Muscle of back (tissue), 13 donors: ENCODE measurements around the gene ZMYND15. TPM values are rescaled to one million over a fixed set of nuclear protein-coding genes. Genes with fewer than 3 reads are reported as not detected.
A peak's percentile ranks its signal among the peaks of the same experiment; 100 is the strongest.
"Not testable (repeated sequence)": the region's sequence is repeated elsewhere in the genome, so short reads cannot be mapped to it uniquely, and the experiment has no call there.

Experiments used
- DNase-seq, 3 donors: peaks; one replicate each; pipeline versions ENCODE4 v3.0.0 to v3.0.0-alpha.2; 2013
- long read RNA-seq, 9 donors: transcript quantifications; one replicate each; lab custom pipeline, GENCODE V29; 2026
- polyA plus RNA-seq, 10 donors: library from polyadenylated mRNA; unstranded; fragments of 120-200 nt; gene quantifications; one replicate each; pipeline ENCODE4 v1.2.1, GENCODE V29; 2013; ENCODE audit not compliant: insufficient read length in 10 of 10

Gene ZMYND15
- polyA plus RNA-seq: under 1 TPM; 0.19 to 0.52 (median 0.30) TPM
- long read RNA-seq, donor 1: 0 reads
- long read RNA-seq, donor 2: 0 reads
- long read RNA-seq, donor 3: 0 reads
- long read RNA-seq, donor 4: 0 reads
- long read RNA-seq, donor 5: 0 reads
- long read RNA-seq, donor 6: 0 reads
- long read RNA-seq, donor 7: 0 reads
- long read RNA-seq, donor 8: 0 reads
- long read RNA-seq, donor 9: 0 reads

DNA sequence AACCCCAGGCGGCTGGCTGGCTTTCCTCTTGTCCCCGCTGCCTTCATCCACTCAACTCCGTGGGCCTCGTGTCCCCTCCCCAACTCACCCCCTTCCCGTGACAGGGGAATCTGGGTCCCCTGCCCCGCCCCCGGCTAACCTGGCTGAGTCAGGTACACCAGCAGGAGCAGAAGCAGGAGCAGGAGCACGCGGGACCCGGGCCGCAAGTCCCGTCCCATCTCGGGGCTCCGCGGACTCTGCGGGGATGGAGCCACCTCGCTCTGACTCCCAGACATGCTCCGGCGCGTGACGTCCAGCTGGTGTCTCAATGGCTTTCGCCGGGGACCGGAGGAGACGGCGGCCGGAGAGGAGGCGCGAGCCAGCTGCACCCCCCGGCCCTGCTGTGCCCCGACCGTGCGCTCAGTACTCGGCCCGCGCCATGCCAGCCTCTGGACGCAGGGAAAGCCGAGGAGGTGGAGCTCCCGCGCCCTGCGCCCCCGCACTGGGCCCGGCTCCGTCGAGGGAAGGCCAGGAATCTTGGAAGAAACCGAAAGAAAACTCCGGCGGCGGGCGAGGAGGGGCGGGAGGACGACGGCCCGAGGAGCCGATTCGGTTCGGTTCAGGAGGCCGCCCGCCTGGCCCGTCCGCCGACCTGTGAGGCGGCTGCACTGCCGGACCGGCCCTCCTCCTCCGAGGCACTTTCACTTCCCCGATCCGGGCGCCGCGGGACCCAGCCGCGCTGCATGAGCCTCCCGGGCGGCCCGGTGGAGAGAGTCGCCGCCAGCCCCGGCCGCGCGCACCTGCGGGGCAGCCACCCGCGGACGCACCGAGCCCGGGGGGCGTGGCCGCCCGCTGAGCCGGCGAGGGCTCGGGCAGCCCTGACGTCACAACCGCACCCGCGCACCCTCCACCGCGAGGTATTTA is at the start of gene ZMYND15, which contains the start of gene CXCL16:
ZMYND15 (plus strand) TSS at position 712 of the 903 bp plus-strand sequence. CDS start 716 bp downstream, outside the sequence.
CXCL16 (minus strand) TSS at position 807 of the 903 bp plus-strand sequence; CDS start at position 218, 589 bp downstream.
- peak in 1 of 3 donors; percentile 81 for DNase-seq

- not testable (repeated sequence) for DNase-seq
Measured at GRCh38 chr17:4689872-4690271, 49.8 kb upstream of the ZMYND15 start.

- DNase-seq: no peak
Measured at GRCh38 chr17:4690745-4691144, 48.9 kb upstream of the ZMYND15 start.

- no peak for DNase-seq
Measured at GRCh38 chr17:4691686-4692085, 47.9 kb upstream of the ZMYND15 start.

- no peak for DNase-seq
Measured at GRCh38 chr17:4693416-4693815, 46.2 kb upstream of the ZMYND15 start.

- DNase-seq: no peak
Measured at GRCh38 chr17:4696437-4696805, 43.2 kb upstream of the ZMYND15 start.

DNA sequence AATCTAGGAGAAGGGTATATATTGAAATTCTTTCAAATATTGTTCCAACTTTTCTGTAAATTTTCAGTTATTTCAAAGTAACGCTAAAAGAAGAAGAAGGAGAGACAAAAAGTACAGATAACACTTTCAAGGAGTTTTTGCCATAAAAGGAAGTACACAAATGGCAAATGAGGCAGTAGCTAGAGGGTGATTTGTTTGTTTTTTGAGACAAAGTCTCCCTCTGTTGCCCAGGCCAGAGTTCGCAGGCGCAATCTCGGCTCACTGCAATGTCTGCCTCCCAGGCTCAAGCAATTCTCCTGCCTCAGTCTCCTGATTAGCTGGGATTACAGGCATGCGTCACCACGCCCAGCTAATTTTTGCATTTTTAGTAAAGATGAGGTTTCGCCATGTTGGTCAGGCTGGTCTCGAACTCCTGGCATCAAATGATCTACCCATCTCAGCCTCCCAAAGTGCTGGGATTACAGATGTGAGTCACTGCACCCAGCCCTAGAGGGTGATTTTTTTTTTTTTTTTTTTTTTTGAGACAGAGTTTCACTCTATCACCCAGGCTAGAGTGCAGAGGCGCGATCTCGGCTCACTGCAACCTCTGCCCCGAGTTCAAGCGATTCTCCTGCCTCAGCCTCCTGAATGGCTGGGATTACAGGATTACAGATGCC is 40.1 kb upstream of the ZMYND15 start:
- not testable (repeated sequence) for DNase-seq

DNA sequence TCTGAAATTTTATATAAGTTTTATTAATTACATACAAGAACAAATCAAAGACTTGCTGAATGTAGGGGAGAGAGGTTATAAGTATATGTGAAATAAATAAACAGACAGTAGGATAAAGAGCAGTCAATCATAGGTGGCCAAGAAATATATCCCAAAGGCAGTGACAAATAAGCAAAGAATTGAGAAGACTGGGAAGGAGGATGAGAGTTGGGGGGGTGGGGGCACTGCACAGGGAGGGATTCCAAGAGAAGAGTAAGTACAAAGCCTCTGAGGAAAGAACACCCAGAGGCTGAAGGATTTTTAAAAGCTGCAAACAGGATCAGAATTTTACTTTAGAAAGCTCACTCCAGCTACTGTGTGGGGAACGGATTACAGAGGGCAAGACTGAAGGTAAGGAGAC is 38.5 kb upstream of the ZMYND15 start:
- no peak for DNase-seq

- DNase-seq: no peak
Measured at GRCh38 chr17:4703330-4703691, 36.3 kb upstream of the ZMYND15 start.

DNA sequence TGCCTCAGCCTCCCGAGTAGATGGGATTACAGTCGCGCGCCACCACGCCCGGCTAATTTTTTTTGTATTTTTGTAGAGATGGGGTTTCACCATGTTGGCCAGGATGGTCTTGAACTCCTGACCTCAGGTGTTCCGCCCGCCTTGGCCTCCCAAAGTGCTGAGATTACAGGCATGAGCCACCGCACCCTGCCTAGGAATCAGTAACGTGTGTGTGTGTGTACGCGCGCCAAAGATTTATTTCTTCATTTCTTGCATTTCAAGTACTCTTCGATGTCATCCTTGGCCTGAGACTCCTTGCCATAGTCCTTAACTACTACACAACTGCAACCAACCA is 35.1 kb upstream of the ZMYND15 start:
- DNase-seq: not testable (repeated sequence)

GRCh38 chr17:4704991-4705390 is 34.6 kb upstream of the ZMYND15 start:
- DNase-seq: no peak

- DNase-seq: no peak
Measured at GRCh38 chr17:4706121-4706520, 33.5 kb upstream of the ZMYND15 start.

- DNase-seq: no peak
Measured at GRCh38 chr17:4708436-4708835, 31.2 kb upstream of the ZMYND15 start.

DNA sequence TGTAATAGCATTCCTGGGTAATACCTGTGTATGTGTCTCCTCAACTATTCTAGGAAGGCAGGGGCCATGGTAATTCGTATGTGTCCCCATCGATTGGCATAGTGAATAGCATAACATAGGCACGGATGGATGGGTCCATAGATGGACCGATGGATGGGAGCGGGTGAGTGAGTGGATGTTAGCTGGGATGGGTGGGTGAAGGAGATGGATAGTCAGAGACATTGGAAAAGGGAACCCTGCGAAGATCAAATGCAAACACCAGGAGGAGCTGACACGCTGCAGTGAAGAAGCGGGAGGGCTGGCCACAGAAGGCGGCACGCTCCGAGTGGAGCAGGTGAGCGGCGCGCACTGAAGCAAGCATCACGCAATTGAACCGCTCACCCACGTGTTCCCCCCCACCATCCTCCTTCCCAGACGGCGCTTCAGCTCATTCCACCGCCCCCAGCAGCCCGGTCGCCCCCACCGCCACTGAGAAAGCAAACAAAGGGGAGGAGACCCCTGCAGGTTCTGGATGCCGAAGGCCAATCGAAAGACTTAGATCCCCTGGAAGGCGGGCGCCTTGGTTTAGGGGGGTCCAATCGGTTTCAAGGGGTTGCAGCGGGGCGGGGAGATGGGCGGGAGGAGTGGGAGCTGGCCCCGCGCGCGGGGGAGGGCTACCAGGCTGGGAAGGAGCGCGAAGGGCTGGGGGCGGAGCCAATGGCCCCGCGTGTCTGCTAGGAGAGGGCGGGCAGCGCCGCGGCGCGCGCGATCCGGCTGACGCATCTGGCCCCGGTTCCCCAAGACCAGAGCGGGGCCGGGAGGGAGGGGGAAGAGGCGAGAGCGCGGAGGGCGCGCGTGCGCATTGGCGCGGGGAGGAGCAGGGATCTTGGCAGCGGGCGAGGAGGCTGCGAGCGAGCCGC is 29.6 kb upstream of the ZMYND15 start, which contains the start of gene ARRB2:
ARRB2 (plus strand) TSS at position 839 of the 899 bp plus-strand sequence. CDS start 90 bp downstream, outside the sequence.
- DNase-seq: peak; percentile 98 to 100 (median 100)

DNA sequence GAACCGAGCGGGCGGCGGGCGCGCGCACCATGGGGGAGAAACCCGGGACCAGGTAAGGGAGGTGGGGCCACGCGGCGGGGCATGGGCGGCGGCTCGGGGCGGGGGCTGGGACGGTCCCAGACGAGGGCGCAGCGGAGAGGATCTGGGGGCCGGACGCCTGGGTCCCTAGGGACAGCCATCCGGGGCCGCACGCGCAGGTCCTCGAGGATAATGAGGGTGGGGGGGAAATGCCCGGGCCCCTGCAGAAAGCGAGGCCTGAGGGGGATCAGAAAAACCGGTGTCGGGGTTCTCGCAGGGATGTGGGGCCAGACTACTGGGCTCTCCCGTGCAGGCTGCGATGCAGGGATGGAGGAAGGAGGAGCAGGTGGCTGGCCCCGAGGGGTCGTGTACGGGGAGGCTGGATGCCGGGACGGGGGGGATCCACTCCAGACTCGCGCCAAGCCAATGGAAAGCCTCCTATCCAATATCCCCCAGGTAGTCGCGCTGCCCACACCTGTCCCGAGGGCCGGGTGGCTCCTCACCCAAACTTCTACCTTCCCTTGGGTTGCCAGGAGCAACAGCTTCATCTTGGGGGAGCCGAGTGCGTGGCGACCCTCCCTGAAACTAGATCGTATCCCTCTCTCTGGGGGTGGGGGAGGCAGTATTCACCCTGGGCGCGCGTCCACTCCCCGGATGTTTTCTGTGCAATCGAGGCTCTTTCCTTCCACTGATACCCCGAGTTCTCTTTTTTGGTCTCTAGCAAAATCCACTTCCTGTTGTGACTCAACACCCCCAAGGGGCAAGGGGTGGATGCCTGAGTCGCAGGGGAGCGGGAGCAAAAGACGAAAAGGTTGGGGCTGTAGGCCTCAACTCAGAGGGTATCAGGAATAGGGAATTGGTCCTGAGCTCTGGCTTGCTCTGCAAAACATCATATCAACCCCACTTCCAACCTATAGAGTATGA is 28.7 kb upstream of the ZMYND15 start:
- peak in 1 of 3 donors; percentile 13 for DNase-seq

DNA sequence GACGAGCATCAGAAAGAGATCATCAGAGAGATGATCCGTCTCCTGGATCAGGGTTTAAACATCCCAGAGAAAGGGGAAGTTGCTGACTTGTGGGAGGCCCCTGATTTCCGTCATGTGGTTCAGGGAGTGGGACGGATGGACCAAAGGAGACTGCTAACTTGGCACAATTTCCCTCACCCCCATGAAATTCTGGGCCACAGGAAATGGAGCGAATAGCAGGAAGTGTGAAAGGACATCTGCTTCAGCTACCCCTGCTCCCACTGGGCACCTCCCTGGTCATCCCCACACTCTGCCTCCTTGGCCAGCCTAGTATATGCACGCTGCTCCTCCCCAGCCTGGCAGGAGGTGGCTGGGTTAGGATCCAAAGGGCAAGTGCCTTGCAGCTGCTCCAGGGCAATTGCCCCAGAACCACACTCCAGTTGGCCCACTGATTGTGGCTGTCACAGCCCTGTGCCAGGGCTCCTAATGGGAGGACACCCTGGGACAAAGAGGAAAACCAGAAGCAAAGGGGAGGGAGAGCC is 27.9 kb upstream of the ZMYND15 start:
- DNase-seq: peak in 2 of 3 donors; percentile 34 to 51

GRCh38 chr17:4712526-4712925 is 27.1 kb upstream of the ZMYND15 start:
- no peak for DNase-seq

GRCh38 chr17:4714340-4715062 is 25.1 kb upstream of the ZMYND15 start:
- not testable (repeated sequence) for DNase-seq

- no peak for DNase-seq
Measured at GRCh38 chr17:4715063-4715744, 24.4 kb upstream of the ZMYND15 start.
